Endothelial cell of umbilical vein (primary cell): ENCODE results near the gene CCNT1. TPM values are rescaled to one million over a fixed set of nuclear protein-coding genes. Genes with fewer than 3 reads are reported as not detected.

ENCODE experiments used
- BruUV-seq: library from RNA; stranded (reverse); fragments of 400-500 nt; replicated peaks from 2 replicates; lab custom pipeline; 2021; lab: Mats Ljungman, UMichigan
- CTCF ChIA-PET: fragments of 300-600, 350-600 bp; sonication (Branson Sonifier 250); formaldehyde crosslinking; loops from one replicate; lab custom pipeline; 2021; ENCODE audit warnings: antibody characterized with exemption, inconsistent platforms; lab: Charles Lee
- POLR2A ChIA-PET: fragments of 300-600, 350-600 bp; sonication (Branson Sonifier 250); formaldehyde crosslinking; loops from one replicate; lab custom pipeline; 2021; ENCODE audit warnings: antibody characterized with exemption, inconsistent platforms; lab: Charles Lee
- DNase-seq: peaks from one replicate; pipeline ENCODE4 v3.0.0-alpha.2; 2011; ENCODE audit warnings: low read depth, low spot score
- FAIRE-seq: peaks from 2 replicates; lab custom pipeline; 2011; peaks lifted over from hg19 to GRCh38; lab: Jason Lieb, UNC
- H2AFZ ChIP-seq: 2 replicates; pipeline ENCODE4 v1.6.0; 2012; ENCODE audit warnings: low read depth, low read length, control low read depth, inconsistent platforms
- H3K27ac ChIP-seq: 2 replicates; pipeline ENCODE4 v1.5.1; 2011; ENCODE audit warnings: low read depth, mild to moderate bottlenecking, control low read depth, low read length, moderate library complexity; ENCODE audit not compliant: insufficient read depth
- H3K27me3 ChIP-seq, 2 experiments: 2 replicates each; pipeline versions ENCODE4 v1.6.0 to v1.6.1; 2011; ENCODE audit warnings: low read length in 2 of 2, mixed read lengths in 1 of 2; ENCODE audit not compliant: control insufficient read depth in 2 of 2, insufficient read depth in 2 of 2
- H3K36me3 ChIP-seq, 2 experiments: 2 replicates in 1 of 2; 3 replicates in 1 of 2; pipeline ENCODE4 v1.5.1; 2011; ENCODE audit warnings: low read length in 2 of 2, mild to moderate bottlenecking in 1 of 2, moderate library complexity in 1 of 2; ENCODE audit not compliant: control insufficient read depth in 2 of 2, insufficient read depth in 2 of 2; ENCODE audit errors: extremely low read depth in 1 of 2
- H3K4me1 ChIP-seq: 3 replicates; pipeline ENCODE4 v1.5.1; 2011; ENCODE audit warnings: mild to moderate bottlenecking, low read length; ENCODE audit not compliant: control insufficient read depth, insufficient read depth; ENCODE audit errors: extremely low read depth
- H3K4me2 ChIP-seq: 2 replicates; pipeline ENCODE4 v1.6.1; 2011; ENCODE audit warnings: low read length, control low read depth, mixed read lengths; ENCODE audit not compliant: insufficient read depth
- H3K4me3 ChIP-seq, 3 experiments: fragments of 200-600 bp in 1 of 3; sonication (generic), shearing (Covaris generic) in 1 of 3; replicated peaks in 1 of 3; 2 replicates each; pipeline ENCODE4 v1.5.1; 2011 to 2016; ENCODE audit warnings: control low read depth in 3 of 3, low read length in 3 of 3, mild to moderate bottlenecking in 2 of 3, inconsistent platforms in 1 of 3, low read depth in 1 of 3, moderate library complexity in 1 of 3; ENCODE audit not compliant: insufficient read depth in 1 of 3
- H3K79me2 ChIP-seq: 2 replicates; pipeline ENCODE4 v1.6.0; 2012; ENCODE audit warnings: low read length, inconsistent platforms; ENCODE audit not compliant: control insufficient read depth, insufficient read depth
- H3K9ac ChIP-seq: replicated peaks from 2 replicates; pipeline ENCODE3; 2011; ENCODE audit warnings: low read length, control low read depth; ENCODE audit not compliant: insufficient read depth; ENCODE audit errors: extremely low read depth
- H3K9me1 ChIP-seq: replicated peaks from 3 replicates; pipeline ENCODE4 v1.6.0; 2011; ENCODE audit warnings: mild to moderate bottlenecking, low read length; ENCODE audit not compliant: control insufficient read depth, insufficient read depth; ENCODE audit errors: extremely low read depth
- H3K9me3 ChIP-seq: replicated peaks from 2 replicates; pipeline ENCODE4 v1.5.1; 2012; ENCODE audit warnings: low read length, inconsistent platforms; ENCODE audit not compliant: control insufficient read depth, insufficient read depth
- H4K20me1 ChIP-seq: replicated peaks from 2 replicates; pipeline ENCODE3; 2011; ENCODE audit warnings: mild to moderate bottlenecking, low read length; ENCODE audit not compliant: control insufficient read depth, insufficient read depth; ENCODE audit errors: extremely low read depth
- EZH2 ChIP-seq: IDR thresholded peaks from 2 replicates; pipeline ENCODE4 v1.6.1; 2012; ENCODE audit warnings: borderline replicate concordance, low read depth, mild to moderate bottlenecking, moderate library complexity, low read length, inconsistent platforms; ENCODE audit not compliant: severe bottlenecking
- FOS ChIP-seq: IDR thresholded peaks from 2 replicates; pipeline ENCODE4 v1.6.1; 2011; ENCODE audit warnings: mild to moderate bottlenecking, low read length, moderate library complexity, borderline replicate concordance; ENCODE audit not compliant: insufficient read depth
- GATA2 ChIP-seq: IDR thresholded peaks from 2 replicates; pipeline ENCODE4 v1.7.0; 2011; ENCODE audit warnings: low read depth, mild to moderate bottlenecking, moderate library complexity, mixed read lengths, low read length; ENCODE audit not compliant: insufficient read length, insufficient read depth
- JUN ChIP-seq: IDR thresholded peaks from 2 replicates; pipeline ENCODE4 v1.6.1; 2011; ENCODE audit warnings: borderline replicate concordance, low read depth; ENCODE audit not compliant: insufficient read length, insufficient read depth
- MYC ChIP-seq: IDR thresholded peaks from one replicate; pipeline ENCODE4 v1.6.1; 2011; ENCODE audit warnings: mild to moderate bottlenecking, low read depth, low read length
- POLR2A ChIP-seq: IDR thresholded peaks from 2 replicates; pipeline ENCODE4 v1.6.1; 2012; ENCODE audit warnings: low read depth, mild to moderate bottlenecking, control low read depth, low read length
- POLR2AphosphoS5 ChIP-seq: IDR thresholded peaks from 2 replicates; pipeline ENCODE4 v1.6.1; 2012; ENCODE audit warnings: low read depth, mild to moderate bottlenecking, control low read depth, low read length, moderate library complexity; ENCODE audit not compliant: insufficient read depth
- dilution Hi-C: fragments of 300-500 bp; cut with MboI; formaldehyde crosslinking; loops from one replicate; pipeline ENCODE4 v1.15.0; 2019; ENCODE audit warnings: low sequenced_read_pairs; ENCODE audit not compliant: extremely low pct_ligation_motif_present
- intact Hi-C: fragments of 100-400 bp; cut with micrococcal nuclease; formaldehyde crosslinking; loops from one replicate; pipeline ENCODE4 v1.10.0; 2022
- polyA plus RNA-seq, 4 experiments: library from polyadenylated mRNA; depleted of rRNA in 3 of 4; stranded (reverse) in 3 of 4; unstranded in 1 of 4; fragments of >200 nt; gene quantifications; 2 replicates each; pipeline versions ENCODE4 v1.2.1 to v1.2.3, GENCODE V29; 2011 to 2012; ENCODE audit warnings: missing spikeins in 1 of 4
- total RNA-seq: library from RNA; stranded (reverse); gene quantifications from 2 replicates; pipeline ENCODE4 v1.2.3, GENCODE V29; 2021
- TF ChIP-seq, protein P1 (sequence below): IDR thresholded peaks from 2 replicates; pipeline ENCODE4 v1.6.1; 2011; ENCODE audit not compliant: insufficient read depth, insufficient read length
- TF ChIP-seq, protein P2 (sequence below), 2 donors: IDR thresholded peaks; 1 replicate in 1 of 2; 2 replicates in 1 of 2; pipeline ENCODE4 v1.5.1; 2011; ENCODE audit warnings: low read length in 2 of 2, mild to moderate bottlenecking in 2 of 2, moderate library complexity in 2 of 2, control low read depth in 1 of 2, inconsistent platforms in 1 of 2, low read depth in 1 of 2; ENCODE audit not compliant: insufficient read depth in 1 of 2; ENCODE audit errors: extremely low read depth in 1 of 2

The CCNT1 gene
- total and polyA plus RNA-seq, 2 donors (not counting 3 experiments of a cell fraction or from before 2014, with no cell fraction given), result 10.6 to 33.0 TPM

DNA sequence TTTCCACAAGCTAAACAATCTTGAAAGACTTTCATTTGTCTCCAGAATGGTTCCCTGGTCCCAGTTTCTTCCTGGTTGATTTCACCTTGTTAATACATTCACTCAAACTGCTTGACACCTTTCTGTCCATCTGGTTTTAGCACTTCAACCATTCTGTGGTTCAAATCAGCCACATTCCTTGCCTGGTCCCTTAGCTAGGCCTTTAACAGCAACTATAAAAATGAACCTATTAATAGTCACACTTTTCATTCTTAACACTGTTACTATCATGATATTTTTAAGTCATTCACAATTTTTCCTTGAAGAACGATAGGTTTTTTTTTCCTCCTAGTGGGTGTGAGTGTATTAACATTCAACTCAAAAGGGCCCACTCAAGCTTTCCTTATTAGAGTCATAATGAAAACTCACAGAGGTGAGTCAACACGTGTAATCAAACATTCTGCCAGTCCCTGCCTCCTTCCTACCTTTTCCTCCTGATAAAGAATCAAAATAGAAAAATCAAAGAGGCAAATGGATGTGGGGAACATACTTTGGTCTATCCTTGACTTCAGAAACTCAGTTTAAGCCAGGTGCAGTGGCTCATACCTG, 34.4 kb upstream of the CCNT1 start:
- H3K27ac ChIP-seq, result no peak overlapping the region
- BruUV-seq, result no TSS peak
- dilution Hi-C loops (no loop called here), intact Hi-C loops (no loop called here)
- no peak for FAIRE-seq
- no peak overlapping the region for H3K4me2 ChIP-seq
- no peak for DNase-seq
- TF ChIP-seq, protein P1, sequence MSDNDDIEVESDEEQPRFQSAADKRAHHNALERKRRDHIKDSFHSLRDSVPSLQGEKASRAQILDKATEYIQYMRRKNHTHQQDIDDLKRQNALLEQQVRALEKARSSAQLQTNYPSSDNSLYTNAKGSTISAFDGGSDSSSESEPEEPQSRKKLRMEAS, result no peak
- TF ChIP-seq, protein P2, sequence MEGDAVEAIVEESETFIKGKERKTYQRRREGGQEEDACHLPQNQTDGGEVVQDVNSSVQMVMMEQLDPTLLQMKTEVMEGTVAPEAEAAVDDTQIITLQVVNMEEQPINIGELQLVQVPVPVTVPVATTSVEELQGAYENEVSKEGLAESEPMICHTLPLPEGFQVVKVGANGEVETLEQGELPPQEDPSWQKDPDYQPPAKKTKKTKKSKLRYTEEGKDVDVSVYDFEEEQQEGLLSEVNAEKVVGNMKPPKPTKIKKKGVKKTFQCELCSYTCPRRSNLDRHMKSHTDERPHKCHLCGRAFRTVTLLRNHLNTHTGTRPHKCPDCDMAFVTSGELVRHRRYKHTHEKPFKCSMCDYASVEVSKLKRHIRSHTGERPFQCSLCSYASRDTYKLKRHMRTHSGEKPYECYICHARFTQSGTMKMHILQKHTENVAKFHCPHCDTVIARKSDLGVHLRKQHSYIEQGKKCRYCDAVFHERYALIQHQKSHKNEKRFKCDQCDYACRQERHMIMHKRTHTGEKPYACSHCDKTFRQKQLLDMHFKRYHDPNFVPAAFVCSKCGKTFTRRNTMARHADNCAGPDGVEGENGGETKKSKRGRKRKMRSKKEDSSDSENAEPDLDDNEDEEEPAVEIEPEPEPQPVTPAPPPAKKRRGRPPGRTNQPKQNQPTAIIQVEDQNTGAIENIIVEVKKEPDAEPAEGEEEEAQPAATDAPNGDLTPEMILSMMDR (IDR thresholded peaks at IDR 0.05; ENCODE audit: extremely low read depth in 1 of 2, insufficient read depth in 1 of 2, low read depth in 1 of 2, low read length in 2 of 2), result no peak
- no peak for TF ChIP-seq MYC
- no peak for TF ChIP-seq FOS
- TF ChIP-seq EZH2, result no peak
- TF ChIP-seq JUN, result no peak
- no peak for TF ChIP-seq GATA2
- TF ChIP-seq POLR2AphosphoS5, result no peak
- no peak for TF ChIP-seq POLR2A
- no peak overlapping the region for H3K9ac ChIP-seq
- H2AFZ ChIP-seq, result no peak overlapping the region
- H3K27me3 ChIP-seq, result peaks cover 7 to 8% of the 10 kb centered on the region in 2 experiments
- no peaks in the 10 kb centered on the region for H3K4me1 ChIP-seq
- H3K9me1 ChIP-seq, result no peaks in the 10 kb centered on the region
- H3K4me3 ChIP-seq, result no peak overlapping the region
- no peaks in the 10 kb centered on the region for H3K36me3 ChIP-seq
- H4K20me1 ChIP-seq, result no peaks in the 10 kb centered on the region
- CTCF ChIA-PET, result interaction anchor here (0.9 to 17.1 kb wide), 3 partner anchors 19 to 64 kb away, joined by 4 to 606 read pairs (median 5); partner anchors contain the start of gene ADCY6
- H3K9me3 ChIP-seq, result no peaks in the 10 kb centered on the region
- no peaks in the 10 kb centered on the region for H3K79me2 ChIP-seq
- POLR2A ChIA-PET, result no interaction called here
